GM19328 (cell line): ENCODE results near the gene TMEM14A.

Experiments used
- ATAC-seq: cut with Tn5 transposase; IDR thresholded peaks from one replicate; pipeline ENCODE4 v1.9.1; 2021; ENCODE audit warnings: mild to moderate bottlenecking, moderate library complexity; ENCODE audit not compliant: unreplicated experiment

Gene TMEM14A

GRCh38 chr6:52733172-52733571, 62.3 kb downstream of the TMEM14A start:
- ATAC-seq = no peak

DNA sequence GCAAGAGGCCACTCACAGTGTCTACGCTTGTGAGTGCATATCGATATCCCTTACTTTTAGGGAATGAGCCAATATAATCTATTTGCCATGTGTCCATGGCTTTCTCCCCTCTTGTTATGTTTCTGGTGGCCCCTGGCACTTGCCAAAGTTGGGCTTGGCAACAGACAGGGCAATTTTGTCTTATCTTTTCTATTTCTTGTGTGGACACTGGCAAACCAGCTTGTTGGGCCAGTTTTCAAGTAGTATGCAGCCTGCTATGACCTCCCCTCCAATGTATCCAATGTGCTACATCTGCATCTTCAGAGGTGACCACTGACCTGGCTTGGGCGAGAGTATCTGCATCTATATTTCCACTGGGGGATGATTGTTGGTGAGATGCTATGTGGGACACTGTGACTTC, 63.2 kb downstream of the TMEM14A start:
- ATAC-seq = no peak

DNA sequence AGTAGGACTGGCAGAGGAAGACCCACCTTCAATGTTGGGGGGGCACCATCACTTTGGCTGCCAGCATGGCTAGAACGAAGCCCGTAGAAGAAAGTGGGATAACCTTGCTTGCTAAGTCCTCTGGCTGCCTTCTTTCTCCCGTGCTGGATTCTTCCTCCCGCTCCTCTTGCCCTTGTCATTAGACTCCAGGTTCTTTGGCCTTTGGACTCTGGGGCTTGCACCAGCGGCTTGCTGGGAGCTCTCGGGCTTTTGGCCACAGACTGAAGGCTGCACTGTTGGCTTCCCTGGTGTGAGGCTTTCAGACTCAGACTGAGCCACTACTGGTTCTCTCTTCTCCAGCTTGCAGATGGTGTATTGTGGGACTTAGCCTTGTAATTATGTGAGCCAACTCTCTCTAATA, 64.2 kb downstream of the TMEM14A start:
- ATAC-seq = no peak

DNA sequence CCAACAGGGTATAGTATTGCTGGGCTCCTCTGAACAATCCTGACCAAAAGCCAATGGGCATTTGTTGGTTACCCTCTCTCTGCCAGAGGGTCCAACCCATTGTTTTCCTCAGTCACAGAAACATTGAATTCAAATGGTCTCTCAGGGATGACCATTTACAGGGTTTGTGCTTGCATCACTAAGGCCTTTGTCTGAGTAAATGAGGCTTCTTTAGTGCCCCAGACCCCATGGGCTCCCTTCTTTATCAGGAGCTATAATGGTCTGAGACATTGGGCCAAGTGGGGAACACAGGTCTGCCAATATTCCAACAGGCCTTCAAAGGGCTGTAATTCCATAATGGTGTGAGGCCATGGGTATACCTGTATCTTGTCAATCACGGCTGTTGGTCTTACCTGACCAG, 65.2 kb downstream of the TMEM14A start:
- ATAC-seq = no peak
